ENCODE results near the gene PDCD1LG2.

- TF ChIP-seq TAF1 (IDR thresholded peaks at IDR 0.05; ENCODE audit: borderline replicate concordance, insufficient read depth, low read length) (no peak), REST (IDR thresholded peaks at IDR 0.05; ENCODE audit: insufficient read depth in 1 of 2, low read depth in 2 of 2, low read length in 2 of 2) (no peak)
Measured at GRCh38 chr9:5543875-5544702, 33.8 kb downstream of the PDCD1LG2 start.

All from PFSK-1 (cell line).